ENCODE results near the gene MICAL3. TPM values are rescaled to one million over a fixed set of nuclear protein-coding genes. Genes with fewer than 3 reads are reported as not detected.

MICAL3 gene
- total and polyA plus RNA-seq, 4 donors: 4.4 to 30.7 (median 15.4) TPM

DNA sequence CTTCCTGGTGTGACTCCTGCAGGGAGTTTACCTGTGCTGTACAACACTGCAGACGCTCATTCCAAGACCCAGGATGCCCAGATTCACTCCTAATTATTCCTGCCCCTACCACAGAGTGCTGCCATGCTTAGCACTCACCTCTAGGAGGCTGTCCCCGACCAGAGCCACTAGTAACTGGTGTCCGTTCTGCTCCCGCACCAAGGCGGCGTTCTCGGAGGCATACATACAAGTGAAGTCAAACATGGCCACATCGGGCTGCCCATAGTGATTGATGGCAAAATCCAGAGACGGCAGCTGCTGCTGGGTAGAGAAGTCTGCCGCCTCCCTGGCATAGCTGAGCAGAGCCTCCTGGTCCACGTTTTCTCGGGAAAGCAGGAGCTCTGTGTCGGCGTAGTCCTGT lies 127.8 kb downstream of the MICAL3 start:
- DNase-seq (peak in 1 of 3 donors; percentile 47), ATAC-seq (ENCODE audit: insufficient read depth, low FRiP score) (no peak)
- Histone ChIP-seq H3K27ac (ENCODE audit: low read depth in 1 of 2, low read length in 1 of 2) (no peak overlapping the region), H3K27me3 (ENCODE audit: control insufficient read depth in 3 of 3, insufficient read depth in 3 of 3, low read length in 2 of 3) (peaks cover 0 to 3% (median 0%) of the 10 kb centered on the region in 3 donors), H3K9ac (ENCODE audit: insufficient read depth in 1 of 2, low read length in 2 of 2) (no peak overlapping the region), H3K4me3 (no peak overlapping the region), H3K9me3 (ENCODE audit: control insufficient read depth in 4 of 4, insufficient read depth in 3 of 4, low read length in 3 of 4) (no peaks in the 10 kb centered on the region), H3K36me3 (ENCODE audit: control insufficient read depth in 4 of 4, insufficient read depth in 4 of 4, low read length in 4 of 4) (peaks cover 6 to 16% (median 11%) of the 10 kb centered on the region in 4 donors), H3K4me1 (ENCODE audit: control insufficient read depth in 5 of 5, insufficient read depth in 5 of 5, low read length in 5 of 5) (peaks cover 0 to 13% (median 0%) of the 10 kb centered on the region in 5 donors)
- TF ChIP-seq, protein P1, sequence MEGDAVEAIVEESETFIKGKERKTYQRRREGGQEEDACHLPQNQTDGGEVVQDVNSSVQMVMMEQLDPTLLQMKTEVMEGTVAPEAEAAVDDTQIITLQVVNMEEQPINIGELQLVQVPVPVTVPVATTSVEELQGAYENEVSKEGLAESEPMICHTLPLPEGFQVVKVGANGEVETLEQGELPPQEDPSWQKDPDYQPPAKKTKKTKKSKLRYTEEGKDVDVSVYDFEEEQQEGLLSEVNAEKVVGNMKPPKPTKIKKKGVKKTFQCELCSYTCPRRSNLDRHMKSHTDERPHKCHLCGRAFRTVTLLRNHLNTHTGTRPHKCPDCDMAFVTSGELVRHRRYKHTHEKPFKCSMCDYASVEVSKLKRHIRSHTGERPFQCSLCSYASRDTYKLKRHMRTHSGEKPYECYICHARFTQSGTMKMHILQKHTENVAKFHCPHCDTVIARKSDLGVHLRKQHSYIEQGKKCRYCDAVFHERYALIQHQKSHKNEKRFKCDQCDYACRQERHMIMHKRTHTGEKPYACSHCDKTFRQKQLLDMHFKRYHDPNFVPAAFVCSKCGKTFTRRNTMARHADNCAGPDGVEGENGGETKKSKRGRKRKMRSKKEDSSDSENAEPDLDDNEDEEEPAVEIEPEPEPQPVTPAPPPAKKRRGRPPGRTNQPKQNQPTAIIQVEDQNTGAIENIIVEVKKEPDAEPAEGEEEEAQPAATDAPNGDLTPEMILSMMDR (IDR thresholded peaks at IDR 0.05; ENCODE audit: control extremely low read depth, extremely low read depth): no peak
- 78 to 85% methylated on average over 14 of the region's 14 CpGs for WGBS, 2 donors

DNA sequence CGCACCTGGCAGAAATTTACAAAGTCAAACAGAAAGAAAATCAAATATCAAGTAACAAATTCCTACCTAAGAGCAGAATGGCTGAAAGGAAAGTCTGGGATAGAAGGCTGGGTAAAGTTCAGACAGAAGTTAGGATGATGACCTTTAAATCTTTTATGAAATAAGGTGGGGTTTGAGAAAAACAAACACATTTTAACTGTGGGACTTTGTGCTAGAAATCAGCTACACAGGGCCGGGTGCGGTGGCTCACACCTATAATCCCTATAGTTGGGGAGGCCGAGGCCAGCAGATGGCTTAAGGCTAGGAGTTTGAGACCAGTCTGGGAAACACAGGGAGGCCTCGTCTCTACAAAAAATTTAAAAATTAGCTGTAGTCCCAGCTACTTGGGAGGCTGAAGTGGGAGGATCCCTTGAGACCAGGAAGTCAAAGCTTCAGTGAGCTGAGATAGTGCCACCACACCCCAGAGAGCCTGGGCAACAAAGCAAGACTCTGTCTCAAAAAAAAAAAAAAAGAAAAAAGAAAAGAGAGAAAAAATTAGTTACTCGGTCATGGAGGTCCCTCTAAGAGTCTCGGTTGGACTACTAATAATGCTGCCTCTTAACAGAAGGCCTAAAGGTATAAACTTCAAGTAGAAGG lies 130.3 kb downstream of the MICAL3 start:
- Histone ChIP-seq H3K4me1 (ENCODE audit: control insufficient read depth in 5 of 5, insufficient read depth in 5 of 5, low read length in 5 of 5) (peaks cover 0 to 11% (median 0%) of the 10 kb centered on the region in 5 donors), H3K4me3 (no peak overlapping the region), H3K9ac (ENCODE audit: insufficient read depth in 1 of 2, low read length in 2 of 2) (no peak overlapping the region), H3K27me3 (ENCODE audit: control insufficient read depth in 3 of 3, insufficient read depth in 3 of 3, low read length in 2 of 3) (peaks cover 0 to under 1% (median 0%) of the 10 kb centered on the region in 3 donors), H3K27ac (ENCODE audit: low read depth in 1 of 2, low read length in 1 of 2) (no peak overlapping the region), H3K36me3 (ENCODE audit: control insufficient read depth in 4 of 4, insufficient read depth in 4 of 4, low read length in 4 of 4) (peaks cover 9 to 17% (median 11%) of the 10 kb centered on the region in 4 donors), H3K9me3 (ENCODE audit: control insufficient read depth in 4 of 4, insufficient read depth in 3 of 4, low read length in 3 of 4) (no peaks in the 10 kb centered on the region)
- DNase-seq: no peak
- no peak for ATAC-seq (ENCODE audit: insufficient read depth, low FRiP score)
- TF ChIP-seq, protein P1 (IDR thresholded peaks at IDR 0.05; ENCODE audit: control extremely low read depth, extremely low read depth): no peak
- 93 to 96% methylated on average over 7 of the region's 7 CpGs for WGBS, 2 donors

DNA sequence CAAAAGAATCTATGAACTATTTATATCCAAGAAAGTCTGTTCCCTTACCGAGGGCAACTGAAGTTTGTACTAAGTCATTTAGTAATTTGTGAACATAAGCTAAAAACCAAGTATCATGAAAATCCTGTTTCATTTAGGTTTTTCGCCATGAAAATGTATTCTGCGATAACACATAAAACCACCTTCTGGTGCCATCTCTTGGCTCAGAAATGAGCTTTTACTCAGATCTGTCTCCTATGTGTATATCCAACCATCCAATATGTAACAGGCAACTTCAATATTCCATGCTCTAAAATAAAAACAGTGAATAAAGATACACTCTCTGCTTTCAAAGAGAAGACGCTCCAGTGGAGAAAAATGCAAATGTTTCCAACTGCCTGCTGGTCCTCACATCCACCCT lies 132.0 kb downstream of the MICAL3 start:
- 95 to 99% methylated on average over 4 of the region's 4 CpGs for WGBS, 2 donors

More for the DNA sequence above, 132.0 kb downstream of the MICAL3 start:
- no peak for DNase-seq
- peaks cover 0 to 2% (median 0%) of the 10 kb centered on the region in 3 donors for H3K27me3 ChIP-seq (ENCODE audit: control insufficient read depth in 3 of 3, insufficient read depth in 3 of 3, low read length in 2 of 3)
- H3K4me3 ChIP-seq: no peak overlapping the region
- H3K9me3 ChIP-seq (ENCODE audit: control insufficient read depth in 4 of 4, insufficient read depth in 3 of 4, low read length in 3 of 4): no peaks in the 10 kb centered on the region
- H3K36me3 ChIP-seq (ENCODE audit: control insufficient read depth in 4 of 4, insufficient read depth in 4 of 4, low read length in 4 of 4): peaks cover 9 to 15% (median 13%) of the 10 kb centered on the region in 4 donors
- no peak overlapping the region for H3K9ac ChIP-seq (ENCODE audit: insufficient read depth in 1 of 2, low read length in 2 of 2)
- H3K4me1 ChIP-seq (ENCODE audit: control insufficient read depth in 5 of 5, insufficient read depth in 5 of 5, low read length in 5 of 5): peaks cover 0 to 6% (median 0%) of the 10 kb centered on the region in 5 donors
- ATAC-seq (ENCODE audit: insufficient read depth, low FRiP score): no peak
- TF ChIP-seq, protein P1 (IDR thresholded peaks at IDR 0.05; ENCODE audit: control extremely low read depth, extremely low read depth): no peak
- H3K27ac ChIP-seq (ENCODE audit: low read depth in 1 of 2, low read length in 1 of 2): peak overlapping the region in 1 of 2 donors; percentile 84
